Placental pericyte (primary cell): ENCODE measurements around the gene GPN2. TPM values are rescaled to one million over a fixed set of nuclear protein-coding genes. Genes with fewer than 3 reads are reported as not detected.

ENCODE experiments used
- total RNA-seq: library from RNA; depleted of rRNA; stranded (reverse); fragments of >200 nt; gene quantifications from 2 replicates; pipeline ENCODE4 v1.2.3, GENCODE V29; 2012

Gene GPN2
- 10.5 and 10.9 TPM in 2 replicates for total RNA-seq

GRCh38 chr1:26889551-26890466 is at the start of gene GPN2:
GPN2 (minus strand) TSS chr1:26890283; CDS start chr1:26890096, 187 bp downstream.

GRCh38 chr1:26921540-26922430 is 31.7 kb upstream of the GPN2 start, which contains the start of gene NUDC:
NUDC (plus strand) TSS chr1:26921743; CDS start chr1:26921849, 106 bp downstream.

GRCh38 chr1:26913754-26914619 is 23.9 kb upstream of the GPN2 start, which contains the start of gene NR0B2:
NR0B2 (minus strand) TSS chr1:26913975; CDS start chr1:26913940, 35 bp downstream.

GRCh38 chr1:26900001-26900814 is 10.1 kb upstream of the GPN2 start, which contains the start of gene GPATCH3:
GPATCH3 (minus strand) TSS chr1:26900467; CDS start chr1:26900442, 25 bp downstream.

GRCh38 chr1:26862781-26863684 is 27.1 kb downstream of the GPN2 start, which contains the start of gene SFN:
SFN (plus strand) TSS chr1:26863149; CDS start chr1:26863213, 64 bp downstream.

GRCh38 chr1:26826261-26827105 is 63.6 kb downstream of the GPN2 start, which contains the start of gene ZDHHC18:
ZDHHC18 (plus strand) TSS chr1:26826688; CDS start chr1:26826805, 117 bp downstream.

Other genes starting within 250 kb of the GPN2 start
- 29.5 and 39.5 TPM in 2 replicates for gene ARID1A, start 194.3 kb downstream of the GPN2 start, total RNA-seq
- gene PIGV, start 102.3 kb downstream of the GPN2 start, total RNA-seq = 13.5 and 19.9 TPM in 2 replicates
- 24.9 and 28.6 TPM in 2 replicates for gene ZDHHC18, start 63.6 kb downstream of the GPN2 start, total RNA-seq
- gene SFN, start 27.1 kb downstream of the GPN2 start, total RNA-seq = 0.44 and 1.0 TPM in 2 replicates
- gene GPATCH3, start 10.2 kb upstream of the GPN2 start, total RNA-seq = 8.7 and 9.6 TPM in 2 replicates
- not detected in 2 replicates for gene NR0B2, start 23.7 kb upstream of the GPN2 start, total RNA-seq
- gene NUDC, start 31.5 kb upstream of the GPN2 start, total RNA-seq = 29.1 and 39.5 TPM in 2 replicates
- not detected in 2 replicates for gene KDF1, start 70.2 kb upstream of the GPN2 start, total RNA-seq
- gene TRNP1, start 103.4 kb upstream of the GPN2 start, total RNA-seq = 8.8 and 51.4 TPM in 2 replicates
- 1.1 and 4.9 TPM in 2 replicates for gene TENT5B, start 122.6 kb upstream of the GPN2 start, total RNA-seq